UCSD-AML1 (cell line): ENCODE measurements around the gene MAPK8.
"Not testable (repeated sequence)": the region's sequence is repeated elsewhere in the genome, so short reads cannot be mapped to it uniquely, and the experiment has no call there.

ENCODE experiments used
- DNase-seq: peaks from one replicate; lab custom pipeline; 2025; ENCODE audit not compliant: unreplicated experiment; lab: John Stamatoyannopoulos, UW

Gene MAPK8

GRCh38 chr10:48333856-48334255 lies 27.4 kb downstream of the MAPK8 start:
- no peak for DNase-seq

GRCh38 chr10:48335788-48336187 lies 29.3 kb downstream of the MAPK8 start:
- DNase-seq = no peak

GRCh38 chr10:48336978-48337599 lies 30.6 kb downstream of the MAPK8 start:
- DNase-seq = no peak

GRCh38 chr10:48340734-48341133 lies 34.3 kb downstream of the MAPK8 start:
- no peak for DNase-seq

- no peak for DNase-seq
Measured at GRCh38 chr10:48343106-48343505, 36.6 kb downstream of the MAPK8 start.

- no peak for DNase-seq
Measured at GRCh38 chr10:48343921-48344598, 37.6 kb downstream of the MAPK8 start.

GRCh38 chr10:48346248-48346647 lies 39.8 kb downstream of the MAPK8 start:
- DNase-seq = not testable (repeated sequence)

- DNase-seq = not testable (repeated sequence)
Measured at GRCh38 chr10:48347539-48347938, 41.1 kb downstream of the MAPK8 start.

GRCh38 chr10:48347943-48348342 lies 41.5 kb downstream of the MAPK8 start:
- DNase-seq = not testable (repeated sequence)

GRCh38 chr10:48353246-48353645 lies 46.8 kb downstream of the MAPK8 start:
- no peak for DNase-seq

- no peak for DNase-seq
Measured at GRCh38 chr10:48357631-48358030, 51.2 kb downstream of the MAPK8 start.

- no peak for DNase-seq
Measured at GRCh38 chr10:48358162-48358561, 51.7 kb downstream of the MAPK8 start.

- DNase-seq = no peak
Measured at GRCh38 chr10:48358838-48359237, 52.4 kb downstream of the MAPK8 start.

- no peak for DNase-seq
Measured at GRCh38 chr10:48361176-48361575, 54.7 kb downstream of the MAPK8 start.

GRCh38 chr10:48363617-48364355 lies 57.3 kb downstream of the MAPK8 start:
- DNase-seq = no peak

GRCh38 chr10:48364659-48365405 lies 58.4 kb downstream of the MAPK8 start:
- DNase-seq = no peak

GRCh38 chr10:48365668-48366067 lies 59.2 kb downstream of the MAPK8 start:
- DNase-seq = no peak

- DNase-seq = no peak
Measured at GRCh38 chr10:48366261-48366660, 59.8 kb downstream of the MAPK8 start.

GRCh38 chr10:48369501-48369900 lies 63.0 kb downstream of the MAPK8 start:
- DNase-seq = no peak

- DNase-seq = no peak
Measured at GRCh38 chr10:48377751-48378530, 71.5 kb downstream of the MAPK8 start.

GRCh38 chr10:48378675-48379074 lies 72.2 kb downstream of the MAPK8 start:
- DNase-seq = no peak
